ENCODE measurements around the gene LONP1. TPM values are rescaled to one million over a fixed set of nuclear protein-coding genes. Genes with fewer than 3 reads are reported as not detected.

Gene LONP1
- total and polyA plus RNA-seq, 2 donors, result 21.7 to 58.9 TPM

DNA sequence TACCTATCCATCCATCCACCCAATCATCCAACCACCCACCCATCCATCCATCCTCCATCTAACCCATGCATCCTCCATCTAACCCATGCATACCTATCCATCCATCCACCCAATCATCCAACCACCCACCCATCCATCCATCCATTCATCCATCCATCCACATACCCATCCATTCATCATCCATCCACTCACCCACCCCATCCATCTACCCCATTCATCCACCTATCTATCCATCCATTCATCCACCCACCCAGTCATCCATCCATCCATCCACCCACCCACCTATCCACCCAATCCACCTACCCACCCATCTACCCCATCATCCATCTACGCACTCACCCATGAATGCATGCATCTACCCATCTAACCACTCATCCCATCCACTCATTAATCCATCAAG lies 46.2 kb downstream of the LONP1 start:
- Histone ChIP-seq H3K27ac (ENCODE audit: low read depth) (no peak overlapping the region), H3K36me3 (ENCODE audit: insufficient read depth) (peaks cover 2% of the 10 kb centered on the region), H3K4me3 (ENCODE audit: low read depth, low read length) (no peak overlapping the region), H3K4me1 (ENCODE audit: insufficient read depth) (no peaks in the 10 kb centered on the region)
- WGBS, result 98% methylated on average over 1 of the region's 1 CpG
- no peak for DNase-seq (ENCODE audit: extremely low spot score)

- H3K4me1 ChIP-seq (ENCODE audit: insufficient read depth), result no peaks in the 10 kb centered on the region
- H3K4me3 ChIP-seq (ENCODE audit: low read depth, low read length), result no peak overlapping the region
- no peak for DNase-seq (ENCODE audit: extremely low spot score)
- no peak overlapping the region for H3K27ac ChIP-seq (ENCODE audit: low read depth)
- peaks cover 4% of the 10 kb centered on the region for H3K36me3 ChIP-seq (ENCODE audit: insufficient read depth)
- 84% methylated on average over 13 of the region's 13 CpGs for whole genome bisulfite sequencing
Observed at GRCh38 chr19:5672708-5673459, 47.1 kb downstream of the LONP1 start.

DNA sequence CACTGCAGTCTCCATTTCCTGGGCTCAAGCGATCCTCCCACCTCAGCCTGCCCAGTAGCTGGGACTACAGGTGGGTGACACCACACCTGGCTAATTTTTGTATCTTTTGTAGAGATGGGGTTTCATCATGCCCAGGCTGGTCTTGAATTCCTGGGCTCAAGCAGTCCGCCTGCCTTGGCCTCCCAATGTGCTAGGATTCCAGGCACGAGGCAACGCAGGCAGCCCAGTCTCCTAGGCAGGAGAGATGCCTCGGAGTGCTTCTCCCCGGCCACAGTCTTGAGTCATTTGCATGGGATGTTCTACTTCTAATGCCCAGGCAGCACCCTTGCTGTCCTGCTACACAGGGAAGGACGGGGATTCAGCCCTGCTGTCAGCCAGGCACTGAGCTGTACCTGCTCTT lies 48.3 kb downstream of the LONP1 start:
- 93% methylated on average over 7 of the region's 7 CpGs for WGBS
- DNase-seq (ENCODE audit: extremely low spot score), result no peak
- Histone ChIP-seq H3K27ac (ENCODE audit: low read depth) (no peak overlapping the region), H3K36me3 (ENCODE audit: insufficient read depth) (peaks cover 6% of the 10 kb centered on the region), H3K4me3 (ENCODE audit: low read depth, low read length) (no peak overlapping the region), H3K4me1 (ENCODE audit: insufficient read depth) (no peaks in the 10 kb centered on the region)

- DNase-seq (ENCODE audit: extremely low spot score), result no peak
- Histone ChIP-seq H3K4me1 (ENCODE audit: insufficient read depth) (no peaks in the 10 kb centered on the region), H3K36me3 (ENCODE audit: insufficient read depth) (peaks cover 11% of the 10 kb centered on the region), H3K27ac (ENCODE audit: low read depth) (no peak overlapping the region), H3K4me3 (ENCODE audit: low read depth, low read length) (no peak overlapping the region)
- WGBS, result 86% methylated on average over 11 of the region's 11 CpGs
Observed at GRCh38 chr19:5669212-5669611, 50.7 kb downstream of the LONP1 start.

- Histone ChIP-seq H3K27ac (ENCODE audit: low read depth) (no peak overlapping the region), H3K4me3 (ENCODE audit: low read depth, low read length) (no peak overlapping the region), H3K4me1 (ENCODE audit: insufficient read depth) (no peaks in the 10 kb centered on the region), H3K36me3 (ENCODE audit: insufficient read depth) (peaks cover 16% of the 10 kb centered on the region)
- WGBS, result 82% methylated on average over 22 of the region's 22 CpGs
- DNase-seq (ENCODE audit: extremely low spot score), result no peak
Observed at GRCh38 chr19:5667751-5668271, 52.1 kb downstream of the LONP1 start.

- Histone ChIP-seq H3K4me1 (ENCODE audit: insufficient read depth) (no peaks in the 10 kb centered on the region), H3K4me3 (ENCODE audit: low read depth, low read length) (no peak overlapping the region), H3K27ac (ENCODE audit: low read depth) (no peak overlapping the region), H3K36me3 (ENCODE audit: insufficient read depth) (peaks cover 16% of the 10 kb centered on the region)
- DNase-seq (ENCODE audit: extremely low spot score), result no peak
- WGBS, result 89% methylated on average over 26 of the region's 26 CpGs
Observed at GRCh38 chr19:5666921-5667610, 52.9 kb downstream of the LONP1 start.

- no peak overlapping the region for H3K4me3 ChIP-seq (ENCODE audit: low read depth, low read length)
- no peak overlapping the region for H3K27ac ChIP-seq (ENCODE audit: low read depth)
- H3K36me3 ChIP-seq (ENCODE audit: insufficient read depth), result peaks cover 16% of the 10 kb centered on the region
- 75% methylated on average over 10 of the region's 10 CpGs for WGBS
- DNase-seq (ENCODE audit: extremely low spot score), result no peak
- no peaks in the 10 kb centered on the region for H3K4me1 ChIP-seq (ENCODE audit: insufficient read depth)
Observed at GRCh38 chr19:5665781-5666513, 54.0 kb downstream of the LONP1 start.

- no peak for DNase-seq (ENCODE audit: extremely low spot score)
- Histone ChIP-seq H3K36me3 (ENCODE audit: insufficient read depth) (peaks cover 16% of the 10 kb centered on the region), H3K4me3 (ENCODE audit: low read depth, low read length) (no peak overlapping the region), H3K4me1 (ENCODE audit: insufficient read depth) (no peaks in the 10 kb centered on the region), H3K27ac (ENCODE audit: low read depth) (no peak overlapping the region)
- WGBS, result 96% methylated on average over 2 of the region's 2 CpGs
Observed at GRCh38 chr19:5664515-5664914, 55.4 kb downstream of the LONP1 start.

DNA sequence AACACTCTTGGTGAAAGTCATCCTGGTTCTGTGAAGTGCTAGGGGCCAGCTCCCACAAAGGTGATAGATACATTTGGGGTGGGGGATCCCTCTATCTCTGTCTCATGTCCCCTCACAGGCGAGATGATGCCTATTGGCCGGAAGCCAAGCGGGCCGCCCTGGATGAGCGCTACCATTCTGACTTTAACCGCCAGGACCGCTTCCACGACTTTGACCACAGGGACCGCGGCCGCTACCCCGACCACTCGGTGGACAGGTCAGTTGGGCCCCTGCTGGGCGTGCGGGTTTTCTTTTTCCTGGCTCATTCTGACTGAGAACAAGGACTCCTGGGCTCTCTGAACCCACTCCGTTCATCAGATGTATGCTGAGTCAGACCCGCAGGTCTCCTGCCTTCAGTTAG lies 56.0 kb downstream of the LONP1 start:
- H3K4me1 ChIP-seq (ENCODE audit: insufficient read depth), result no peaks in the 10 kb centered on the region
- 95% methylated on average over 17 of the region's 17 CpGs for WGBS
- H3K36me3 ChIP-seq (ENCODE audit: insufficient read depth), result peaks cover 14% of the 10 kb centered on the region
- no peak for DNase-seq (ENCODE audit: extremely low spot score)
- H3K27ac ChIP-seq (ENCODE audit: low read depth), result no peak overlapping the region
- no peak overlapping the region for H3K4me3 ChIP-seq (ENCODE audit: low read depth, low read length)

GRCh38 chr19:5661483-5661882 lies 58.5 kb downstream of the LONP1 start:
- DNase-seq (ENCODE audit: extremely low spot score), result no peak
- 98% methylated on average over 42 of the region's 42 CpGs for WGBS
- H3K27ac ChIP-seq (ENCODE audit: low read depth), result no peak overlapping the region
- H3K4me1 ChIP-seq (ENCODE audit: insufficient read depth), result no peaks in the 10 kb centered on the region
- no peak overlapping the region for H3K4me3 ChIP-seq (ENCODE audit: low read depth, low read length)
- H3K36me3 ChIP-seq (ENCODE audit: insufficient read depth), result peaks cover 14% of the 10 kb centered on the region

DNA sequence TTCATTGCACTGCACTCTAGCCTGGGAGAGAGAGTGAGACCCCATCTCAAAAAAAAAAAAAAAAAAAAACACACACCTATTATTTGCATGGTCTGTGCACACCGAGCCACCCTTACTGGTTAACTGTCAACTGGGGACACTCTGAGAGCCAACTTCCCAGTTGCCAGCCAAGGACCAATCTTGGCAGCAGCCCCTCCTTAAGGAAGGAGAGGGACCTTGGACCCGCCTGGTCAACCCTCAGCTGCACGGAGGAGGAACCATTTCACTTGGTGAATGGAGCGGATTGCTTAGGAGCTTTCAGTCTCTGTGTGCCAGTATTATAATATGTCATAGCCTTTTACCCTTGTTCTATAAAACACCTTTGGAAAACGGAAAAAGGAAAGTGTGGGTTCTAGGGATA lies 64.5 kb downstream of the LONP1 start:
- Histone ChIP-seq H3K27ac (ENCODE audit: low read depth) (no peak overlapping the region), H3K4me3 (ENCODE audit: low read depth, low read length) (no peak overlapping the region), H3K36me3 (ENCODE audit: insufficient read depth) (peaks cover 7% of the 10 kb centered on the region), H3K4me1 (ENCODE audit: insufficient read depth) (no peaks in the 10 kb centered on the region)
- no peak for DNase-seq (ENCODE audit: extremely low spot score)
- 80% methylated on average over 5 of the region's 5 CpGs for WGBS

GRCh38 chr19:5654931-5655330 lies 65.0 kb downstream of the LONP1 start:
- no peak overlapping the region for H3K27ac ChIP-seq (ENCODE audit: low read depth)
- DNase-seq (ENCODE audit: extremely low spot score), result no peak
- H3K4me1 ChIP-seq (ENCODE audit: insufficient read depth), result no peaks in the 10 kb centered on the region
- WGBS, result 94% methylated on average over 5 of the region's 5 CpGs
- H3K4me3 ChIP-seq (ENCODE audit: low read depth, low read length), result no peak overlapping the region
- H3K36me3 ChIP-seq (ENCODE audit: insufficient read depth), result peaks cover 9% of the 10 kb centered on the region

DNA sequence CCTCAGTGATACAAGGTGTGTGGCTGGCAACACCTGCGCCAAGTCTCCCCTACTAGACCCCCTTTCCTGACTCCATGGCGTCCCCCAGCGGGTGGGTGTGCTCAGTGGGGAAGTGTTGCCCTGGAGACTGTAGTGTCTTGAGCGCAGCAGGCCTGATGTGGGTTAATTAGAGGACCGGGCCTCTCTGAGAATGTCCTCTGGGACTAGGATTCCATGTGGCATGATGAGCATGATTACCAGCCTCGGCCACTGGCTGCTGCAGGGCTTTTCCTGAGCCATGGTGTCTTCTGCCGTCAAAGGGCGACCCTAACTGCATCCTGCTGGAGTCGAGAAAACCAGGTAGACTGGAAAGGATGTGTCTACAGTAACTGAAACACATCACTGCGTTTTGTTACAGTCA lies 67.7 kb downstream of the LONP1 start:
- peaks cover 9% of the 10 kb centered on the region for H3K36me3 ChIP-seq (ENCODE audit: insufficient read depth)
- H3K4me1 ChIP-seq (ENCODE audit: insufficient read depth), result no peaks in the 10 kb centered on the region
- no peak overlapping the region for H3K27ac ChIP-seq (ENCODE audit: low read depth)
- no peak for DNase-seq (ENCODE audit: extremely low spot score)
- H3K4me3 ChIP-seq (ENCODE audit: low read depth, low read length), result no peak overlapping the region
- 92% methylated on average over 10 of the region's 10 CpGs for WGBS

GRCh38 chr19:5651361-5651760 lies 68.6 kb downstream of the LONP1 start:
- Histone ChIP-seq H3K4me1 (ENCODE audit: insufficient read depth) (no peaks in the 10 kb centered on the region), H3K27ac (ENCODE audit: low read depth) (no peak overlapping the region), H3K36me3 (ENCODE audit: insufficient read depth) (peaks cover 7% of the 10 kb centered on the region), H3K4me3 (ENCODE audit: low read depth, low read length) (no peak overlapping the region)
- DNase-seq (ENCODE audit: extremely low spot score), result no peak
- 95% methylated on average over 5 of the region's 5 CpGs for WGBS

Data from urinary bladder (tissue), 4 donors.